SKM-1 (cell line): ENCODE results near the gene CYP4V2.

Experiments used
- DNase-seq: peaks from one replicate; lab custom pipeline; 2025; ENCODE audit not compliant: unreplicated experiment; lab: John Stamatoyannopoulos, UW

The CYP4V2 gene

GRCh38 chr4:186188107-186188506, 3.3 kb upstream of the CYP4V2 start:
- no peak for DNase-seq

GRCh38 chr4:186189656-186190055, 1.7 kb upstream of the CYP4V2 start:
- no peak for DNase-seq

- no peak for DNase-seq
These were observed 677 bp upstream of the CYP4V2 start for GRCh38 chr4:186190581-186191199.

GRCh38 chr4:186192066-186192612, 772 bp downstream of the CYP4V2 start:
- no peak for DNase-seq

GRCh38 chr4:186193851-186194250, 2.5 kb downstream of the CYP4V2 start:
- DNase-seq: no peak

- DNase-seq: no peak
These were observed 4.7 kb downstream of the CYP4V2 start for GRCh38 chr4:186196063-186196462.

DNA sequence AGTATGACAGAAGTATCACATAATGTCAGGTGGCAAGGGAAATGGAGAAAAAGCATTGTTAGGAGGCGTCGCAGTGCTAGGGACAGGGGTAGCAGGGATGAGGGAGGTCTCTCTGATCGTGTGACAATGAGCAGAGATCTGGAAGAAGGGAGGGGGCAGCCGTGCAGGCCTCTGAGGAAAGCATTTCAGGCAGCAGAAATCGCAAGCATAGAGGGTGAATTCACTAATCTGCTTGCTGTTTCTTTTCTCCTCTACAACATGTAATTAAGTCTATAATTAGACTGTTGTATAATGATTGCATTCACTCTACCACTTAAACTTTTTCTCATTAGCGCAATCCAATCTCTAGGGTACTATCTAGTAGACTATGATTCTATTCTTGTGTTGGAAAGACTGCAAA, 9.1 kb downstream of the CYP4V2 start:
- no peak for DNase-seq

DNA sequence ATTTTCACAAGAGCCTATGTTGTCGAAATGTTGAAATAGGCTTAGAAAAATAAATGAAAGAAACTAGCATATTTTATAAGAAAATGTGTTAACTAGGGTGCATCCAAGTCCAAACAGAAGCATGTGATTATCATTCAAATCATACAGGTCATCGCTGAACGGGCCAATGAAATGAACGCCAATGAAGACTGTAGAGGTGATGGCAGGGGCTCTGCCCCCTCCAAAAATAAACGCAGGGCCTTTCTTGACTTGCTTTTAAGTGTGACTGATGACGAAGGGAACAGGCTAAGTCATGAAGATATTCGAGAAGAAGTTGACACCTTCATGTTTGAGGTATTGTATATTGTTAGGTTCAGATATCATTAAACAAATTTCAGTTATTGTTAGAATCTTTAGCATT, 9.6 kb downstream of the CYP4V2 start:
- DNase-seq: no peak

GRCh38 chr4:186201535-186202230, 10.3 kb downstream of the CYP4V2 start:
- peak; percentile 45 for DNase-seq

DNA sequence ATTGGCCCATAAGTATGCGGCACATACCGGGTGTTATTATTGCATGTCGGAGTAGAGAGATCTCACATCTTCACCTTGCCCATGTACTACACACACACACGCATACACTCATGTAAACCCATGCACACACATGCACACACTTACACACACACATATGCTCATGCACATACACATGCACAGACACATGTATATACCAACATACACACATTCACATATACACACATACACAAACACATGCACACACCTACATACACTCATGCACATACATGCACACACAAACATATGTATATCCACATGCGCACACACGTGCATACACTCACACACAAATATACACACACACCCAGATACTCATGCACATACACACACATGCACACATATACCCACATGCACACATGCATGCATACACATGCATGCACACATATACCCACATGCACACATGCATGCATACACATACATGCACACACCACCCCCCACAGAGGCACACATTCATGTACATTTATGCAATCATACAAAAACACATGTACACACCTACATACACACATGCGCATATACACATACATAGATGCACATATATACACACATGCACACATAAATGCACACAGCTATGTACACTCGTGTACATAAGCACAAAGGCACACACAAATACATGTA, 11.2 kb downstream of the CYP4V2 start:
- DNase-seq: no peak

DNA sequence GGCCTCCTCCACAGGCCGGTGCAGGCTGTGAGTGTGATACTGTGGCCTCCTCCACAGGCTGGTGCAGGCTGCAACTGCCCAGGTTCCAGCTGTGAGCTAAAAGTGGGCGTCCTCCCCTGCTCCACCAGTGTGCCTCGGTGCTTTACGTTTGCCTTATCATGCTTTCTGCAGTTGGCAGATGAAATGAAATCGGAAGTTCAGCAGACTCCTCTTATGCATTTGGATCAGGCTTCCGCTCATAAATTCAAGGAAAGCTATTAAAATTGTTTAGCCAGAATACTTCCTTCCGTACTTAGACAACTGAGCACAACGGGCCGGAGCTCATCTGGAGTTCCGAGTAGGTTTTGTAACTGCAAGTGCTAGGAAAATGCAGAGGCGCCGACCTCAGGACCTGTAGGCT, 12.0 kb downstream of the CYP4V2 start:
- DNase-seq: peak; percentile 13

DNA sequence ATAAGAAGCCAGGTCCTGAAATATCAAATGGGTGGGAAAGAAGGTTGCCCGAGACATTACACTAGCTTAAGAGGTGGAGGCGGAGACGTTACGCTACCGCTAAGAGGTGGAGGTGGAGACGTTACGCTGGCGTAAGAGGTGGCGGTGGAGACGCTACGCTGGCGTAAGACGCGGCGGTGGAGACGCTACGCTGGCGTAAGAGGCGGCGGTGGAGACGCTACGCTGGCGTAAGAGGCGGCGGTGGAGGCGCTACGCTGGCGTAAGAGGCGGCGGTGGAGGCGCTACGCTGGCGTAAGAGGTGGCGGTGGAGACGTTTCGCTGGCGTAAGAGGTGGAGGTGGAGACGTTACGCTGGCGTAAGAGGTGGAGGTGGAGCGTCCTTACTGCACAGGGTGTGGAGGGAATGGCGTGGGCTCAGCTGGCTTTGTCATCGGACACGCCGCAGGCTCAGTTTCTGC, 12.8 kb downstream of the CYP4V2 start:
- peak; percentile 82 for DNase-seq

DNA sequence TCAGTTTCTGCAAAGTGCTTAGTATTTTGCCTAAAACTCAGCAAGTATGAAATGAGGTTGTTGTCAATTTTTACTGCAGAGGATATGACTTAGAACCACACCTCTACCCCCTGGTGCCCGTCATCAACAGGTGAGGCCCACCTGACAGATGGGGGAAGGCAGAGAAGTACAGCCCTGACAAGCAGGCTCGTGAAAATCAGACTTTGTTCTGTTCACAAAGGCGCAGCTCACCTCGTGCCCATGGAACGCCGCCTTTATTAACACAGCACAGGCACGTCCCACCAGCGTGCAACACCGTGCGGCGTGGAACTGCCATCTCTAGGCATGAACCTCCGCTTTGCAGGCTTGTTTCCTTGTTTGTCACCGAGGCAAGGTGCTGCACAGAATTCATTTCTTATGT, 13.3 kb downstream of the CYP4V2 start:
- DNase-seq: no peak

- no peak for DNase-seq
These were observed 13.8 kb downstream of the CYP4V2 start for GRCh38 chr4:186205156-186205555.

DNA sequence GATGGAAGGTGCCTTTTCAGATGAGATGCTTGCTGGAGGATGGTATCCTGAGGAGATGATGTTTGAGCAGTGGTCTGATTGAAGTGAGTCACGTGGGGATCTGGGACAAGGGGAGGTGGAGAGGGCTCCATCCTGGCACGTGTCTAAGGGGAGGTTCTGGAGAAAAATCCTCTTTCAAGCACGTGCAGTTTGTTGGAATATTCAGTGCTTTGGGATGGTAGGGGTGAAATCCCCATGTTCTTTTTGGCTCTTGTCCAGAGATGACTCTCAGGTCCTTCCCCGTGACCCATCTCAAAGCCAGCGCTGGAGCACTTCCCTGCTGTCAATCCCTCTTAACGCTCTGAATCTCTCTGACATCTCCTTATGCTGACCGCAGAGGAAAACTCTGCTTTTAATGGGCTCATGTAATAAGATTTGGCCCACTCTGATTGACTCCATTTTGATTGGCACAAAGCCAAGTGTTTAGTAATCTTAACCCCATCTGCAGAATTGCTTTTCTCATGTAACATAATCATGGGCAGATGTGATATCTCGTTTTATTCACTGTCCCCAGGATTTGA, 25.2 kb downstream of the CYP4V2 start:
- no peak for DNase-seq

- DNase-seq: no peak
These were observed 26.4 kb downstream of the CYP4V2 start for GRCh38 chr4:186217733-186218293.

DNA sequence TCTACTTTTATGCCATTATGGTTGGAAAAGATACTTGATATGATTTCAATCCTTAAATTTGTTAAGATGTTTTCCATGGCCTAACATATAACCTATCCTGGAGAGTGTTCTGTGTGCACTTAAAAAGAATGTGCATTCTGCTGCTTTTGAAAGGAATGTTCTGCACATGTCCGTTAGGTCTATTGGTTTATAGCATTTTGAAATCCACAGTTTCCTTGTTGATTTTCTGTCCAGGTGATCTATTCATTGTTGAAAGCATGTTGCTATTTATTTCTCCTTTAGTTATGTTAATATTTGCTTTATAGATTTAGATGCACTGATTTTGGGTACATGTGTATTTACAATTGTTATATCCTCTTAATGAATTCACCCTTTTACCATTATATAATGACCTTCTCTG, 30.3 kb downstream of the CYP4V2 start:
- no peak for DNase-seq

GRCh38 chr4:186225848-186226247, 34.5 kb downstream of the CYP4V2 start:
- DNase-seq: no peak

DNA sequence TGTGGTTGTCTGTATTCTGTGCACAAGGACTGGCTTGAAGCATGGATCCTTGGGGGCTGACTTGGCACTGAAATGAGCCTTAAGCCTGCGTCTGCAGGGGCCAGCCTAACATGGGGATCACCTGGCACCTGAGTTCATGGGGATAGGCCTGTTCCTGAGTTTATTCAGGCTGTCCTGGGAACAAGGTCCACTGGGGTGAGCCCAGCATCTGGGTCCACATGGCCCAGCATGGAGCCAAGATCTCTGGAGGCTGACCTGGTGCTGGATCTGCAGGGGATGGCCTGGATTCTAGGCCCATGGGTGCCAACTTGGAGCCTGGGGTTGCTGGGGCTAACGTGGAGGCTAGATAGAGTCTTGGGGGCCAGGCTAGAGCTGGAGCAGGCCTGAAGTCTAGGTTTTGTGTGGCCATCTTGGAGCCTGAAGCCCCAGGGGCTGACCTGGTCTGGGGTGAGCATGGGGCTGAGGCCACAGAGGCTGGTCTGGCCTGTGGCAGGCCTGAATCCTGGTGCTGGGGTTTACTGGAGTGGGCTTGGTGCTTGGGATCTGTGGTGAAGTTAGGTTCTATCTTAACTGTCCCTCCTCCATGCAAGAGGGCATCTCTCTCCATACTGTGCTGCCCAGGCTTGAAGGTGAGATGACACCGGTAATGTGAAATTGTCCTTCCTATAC, 35.3 kb downstream of the CYP4V2 start:
- DNase-seq: no peak

DNA sequence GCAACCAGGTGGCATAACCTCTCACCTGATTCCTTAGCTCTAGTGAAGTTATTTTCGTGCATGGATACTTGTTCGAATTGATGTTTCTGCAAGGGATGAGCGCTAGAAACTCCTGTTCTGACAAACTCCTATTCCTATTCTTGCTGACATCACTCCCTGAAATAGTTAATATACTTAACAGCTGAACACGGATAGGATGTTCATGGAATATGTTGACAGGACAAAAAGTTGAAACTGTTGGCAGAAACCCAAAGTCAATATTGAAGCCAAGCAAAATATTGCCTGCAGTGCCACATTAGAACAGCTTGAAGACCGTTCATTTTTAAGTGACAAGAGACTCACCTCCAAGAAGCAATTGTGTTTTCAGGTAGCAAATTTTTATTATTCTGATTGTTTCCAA, 35.9 kb downstream of the CYP4V2 start, which contains the start of gene KLKB1:
Gene KLKB1, plus strand, starts transcription at position 287 of the 400 bp plus-strand sequence. CDS start 689 bp downstream, outside the sequence.
- no peak for DNase-seq
